Hypothalamus (tissue), 51 donors: ENCODE data around the gene PRKCB.
"Not testable (repeated sequence)": the region's sequence is repeated elsewhere in the genome, so short reads cannot be mapped to it uniquely, and the experiment has no call there.

Experiments used
- DNase-seq, 51 donors: peaks; one replicate each; lab custom pipeline; 2025; lab: John Stamatoyannopoulos, UW

The PRKCB gene

DNA sequence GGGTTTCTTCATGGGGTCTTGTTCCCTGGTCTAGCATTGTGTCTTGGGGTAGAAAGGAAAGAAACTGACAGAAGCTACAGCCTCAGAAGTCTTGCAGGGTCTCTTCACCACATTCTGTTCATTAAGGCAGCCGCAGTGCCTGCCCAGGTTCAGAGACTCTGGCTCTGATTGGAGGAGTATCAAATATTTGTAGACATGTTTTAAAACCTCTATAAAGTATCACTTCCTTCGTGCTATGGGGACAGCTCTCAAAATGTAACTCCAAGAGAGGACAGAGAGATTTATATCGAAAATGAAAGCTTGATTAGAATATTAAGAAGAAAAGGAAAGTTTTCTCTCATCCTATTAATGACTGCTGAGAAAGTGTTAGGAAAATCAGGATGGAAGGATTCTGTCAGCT, 313.3 kb downstream of the PRKCB start:
- no peak for DNase-seq

DNA sequence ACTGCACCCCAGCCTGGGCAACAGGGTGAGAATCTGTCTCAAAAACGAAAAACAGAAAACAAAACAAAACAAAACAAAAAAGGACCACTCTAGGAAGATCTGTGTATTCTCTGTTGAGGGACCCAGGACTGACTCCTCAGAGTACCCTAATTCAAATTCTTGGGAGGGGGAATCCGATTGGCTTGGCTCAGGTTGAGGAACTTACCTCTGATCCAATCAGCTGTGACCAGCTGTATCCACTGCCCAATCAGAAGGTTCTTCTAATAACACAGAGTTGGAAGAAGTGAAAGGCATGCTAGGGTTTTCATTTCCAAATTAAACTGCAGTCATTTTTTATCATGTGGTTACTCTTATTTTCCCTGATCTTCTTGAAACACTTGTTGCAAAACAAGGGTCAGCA, 314.5 kb downstream of the PRKCB start:
- no peak for DNase-seq

DNA sequence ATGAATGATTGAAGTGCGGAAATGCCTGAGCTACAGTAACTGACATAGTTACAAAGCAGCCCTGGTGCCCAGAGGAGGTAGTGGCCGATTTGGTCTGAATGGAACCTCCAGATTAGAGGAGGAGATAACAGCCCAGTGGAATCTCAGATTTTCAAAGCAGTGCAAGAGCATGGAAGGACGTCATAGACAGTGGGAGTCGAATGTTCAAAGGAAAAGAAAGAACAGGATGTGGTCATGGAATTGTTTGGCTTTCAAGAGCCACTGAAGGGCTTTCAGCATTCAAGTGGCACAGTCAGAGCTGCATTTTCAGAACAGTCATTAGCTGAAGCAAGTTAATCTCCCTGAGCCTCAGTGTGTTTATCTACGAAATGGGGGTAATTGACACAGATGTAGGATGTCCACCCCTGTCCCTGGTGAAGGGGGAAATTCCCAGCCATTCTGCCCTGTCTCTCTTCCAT, 315.7 kb downstream of the PRKCB start:
- no peak for DNase-seq

GRCh38 chr16:24152048-24152447, 316.3 kb downstream of the PRKCB start:
- DNase-seq: not testable (repeated sequence)

DNA sequence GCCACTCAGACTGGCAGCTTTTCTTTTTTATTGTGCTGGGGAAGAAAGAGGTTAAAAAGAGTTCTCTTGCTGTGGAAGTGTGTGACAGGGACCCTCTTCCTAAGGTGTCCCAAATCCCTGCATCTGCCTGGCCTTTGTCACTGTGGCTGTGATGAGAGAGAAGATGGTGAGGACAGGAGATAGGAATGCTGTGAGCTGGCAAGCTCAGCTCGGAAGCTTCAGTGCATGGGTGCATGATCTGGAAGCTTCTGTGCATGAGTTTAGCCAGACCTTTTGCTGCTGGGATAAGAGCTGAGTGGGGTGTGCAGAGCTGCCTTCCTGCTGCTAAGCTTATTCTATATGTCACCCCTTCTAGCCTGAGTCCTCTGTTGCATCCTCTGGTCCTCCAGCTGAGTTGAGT, 317.0 kb downstream of the PRKCB start:
- DNase-seq: no peak

GRCh38 chr16:24156777-24157176, 321.0 kb downstream of the PRKCB start:
- no peak for DNase-seq

GRCh38 chr16:24163935-24164334, 328.2 kb downstream of the PRKCB start:
- no peak for DNase-seq

DNA sequence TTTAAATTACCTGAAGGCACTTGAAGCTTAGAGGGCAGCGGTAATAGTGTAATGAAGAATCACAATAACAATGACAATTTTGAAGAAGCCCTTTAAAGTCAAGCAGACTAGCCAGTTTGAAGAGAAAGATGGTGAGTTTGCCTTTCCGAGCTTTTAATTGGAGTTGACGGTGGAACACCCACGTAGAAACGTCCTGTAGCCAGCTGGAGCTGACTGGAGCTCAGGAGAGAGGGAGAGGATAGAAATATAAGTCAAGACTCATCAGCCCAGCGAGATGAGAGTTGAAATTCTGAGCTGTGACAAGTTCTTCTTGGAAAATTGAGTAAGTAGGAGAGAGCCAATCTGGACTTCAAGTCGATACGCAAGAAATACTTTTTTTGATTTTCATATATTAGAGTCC, 328.6 kb downstream of the PRKCB start:
- DNase-seq: no peak

DNA sequence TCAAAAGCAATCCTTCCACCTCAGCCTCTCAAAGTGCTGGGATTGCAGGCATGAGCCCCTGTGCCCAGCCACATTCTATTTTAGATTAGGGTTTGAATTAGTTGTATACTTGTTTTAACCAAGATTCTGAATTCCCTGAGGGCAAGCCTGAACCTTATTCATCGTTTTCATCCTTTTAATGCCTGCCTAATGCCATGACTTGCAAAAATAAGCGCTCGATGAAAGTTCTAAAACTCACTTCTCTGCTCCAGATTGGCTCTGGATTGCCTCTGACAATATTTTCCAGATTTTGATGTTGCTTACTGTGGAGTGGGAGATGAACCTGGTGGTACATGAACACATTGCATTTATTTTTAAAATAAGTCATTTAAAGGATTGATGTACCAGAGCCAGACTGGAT, 329.5 kb downstream of the PRKCB start:
- no peak for DNase-seq

GRCh38 chr16:24166661-24167528, 331.1 kb downstream of the PRKCB start:
- DNase-seq: no peak

GRCh38 chr16:24168856-24169255, 333.1 kb downstream of the PRKCB start:
- DNase-seq: no peak

DNA sequence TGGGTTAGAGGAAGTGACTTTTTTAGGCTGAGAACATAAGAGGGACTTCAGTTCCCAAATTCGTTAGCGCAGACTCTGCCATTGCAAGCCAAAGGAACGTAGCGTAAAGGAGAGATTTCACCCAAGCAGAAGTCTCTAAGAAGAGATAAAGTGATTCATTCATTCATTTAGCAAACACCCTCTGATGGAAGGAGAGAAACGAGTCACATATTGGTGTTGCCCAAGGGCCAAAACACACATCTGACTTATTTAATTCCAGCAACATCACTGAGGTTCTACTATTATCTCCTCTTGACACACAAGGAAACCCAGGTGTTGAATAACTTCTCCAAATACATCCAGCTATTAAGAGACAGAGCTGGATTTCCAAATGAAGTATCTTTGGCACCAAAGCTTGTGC, 334.6 kb downstream of the PRKCB start:
- DNase-seq: no peak

GRCh38 chr16:24174504-24174903, 338.7 kb downstream of the PRKCB start:
- peak in 2 of 51 donors; percentile 4 to 36 for DNase-seq

DNA sequence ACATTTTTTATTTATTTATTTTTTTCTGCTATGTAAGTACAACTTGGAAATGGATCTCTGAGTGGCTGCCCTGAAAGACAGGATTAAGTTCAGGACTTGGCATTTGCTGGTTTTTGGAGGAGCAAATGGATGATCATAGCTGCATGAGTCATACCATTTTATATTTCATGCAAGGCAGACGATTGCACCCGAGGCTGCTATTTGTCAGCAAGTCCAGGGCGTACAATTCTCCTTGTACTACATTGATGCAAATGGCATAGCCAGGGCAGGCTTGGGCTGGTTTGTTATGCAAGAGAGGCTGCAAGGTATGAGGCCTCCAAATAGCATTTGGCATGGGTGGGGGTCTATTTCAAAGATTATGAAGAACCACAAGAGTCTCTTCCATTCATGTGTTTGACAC, 339.2 kb downstream of the PRKCB start:
- DNase-seq: peak in 1 of 51 donors; percentile 5

GRCh38 chr16:24178496-24178895, 342.7 kb downstream of the PRKCB start:
- no peak for DNase-seq

DNA sequence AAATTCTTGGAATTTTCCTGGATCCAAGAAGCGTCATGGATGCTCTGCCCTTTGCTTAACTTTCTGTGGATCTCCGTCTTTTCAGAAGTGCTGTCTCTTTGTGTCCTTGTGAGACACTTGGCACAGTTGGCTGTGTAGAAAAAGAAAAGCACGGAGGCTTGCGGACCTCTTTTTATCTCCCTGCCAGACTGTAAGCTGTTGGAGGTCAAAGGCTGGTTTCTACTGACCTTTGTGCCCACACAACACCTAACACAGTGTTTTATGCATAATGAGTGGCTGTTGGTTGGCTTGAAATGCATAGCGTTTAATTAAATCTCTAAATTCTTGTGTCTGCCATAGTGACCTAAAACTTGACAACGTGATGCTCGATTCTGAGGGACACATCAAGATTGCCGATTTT, 344.7 kb downstream of the PRKCB start:
- no peak for DNase-seq

GRCh38 chr16:24188021-24188542, 352.3 kb downstream of the PRKCB start:
- DNase-seq: no peak

- DNase-seq: no peak
Measured at GRCh38 chr16:24188751-24189318, 353.1 kb downstream of the PRKCB start.

DNA sequence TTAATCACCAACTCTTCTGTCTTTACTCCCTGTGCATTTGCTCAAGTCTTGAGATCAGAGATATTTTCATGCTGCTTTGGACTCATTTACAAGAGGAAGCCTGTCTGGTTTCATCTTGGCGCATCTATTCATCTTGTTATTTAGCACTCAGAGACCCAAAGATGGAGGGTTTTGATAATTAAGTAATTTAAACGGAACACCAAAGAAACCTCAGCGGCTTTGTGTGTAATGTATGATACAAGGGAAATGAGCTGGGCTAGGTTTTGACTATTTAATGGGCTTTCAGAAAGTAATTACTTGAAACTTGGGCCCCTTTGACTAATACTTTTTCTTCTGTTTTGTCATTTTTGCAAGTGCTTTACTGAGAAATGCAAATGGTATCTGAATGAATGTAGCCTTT, 354.2 kb downstream of the PRKCB start:
- DNase-seq: no peak

DNA sequence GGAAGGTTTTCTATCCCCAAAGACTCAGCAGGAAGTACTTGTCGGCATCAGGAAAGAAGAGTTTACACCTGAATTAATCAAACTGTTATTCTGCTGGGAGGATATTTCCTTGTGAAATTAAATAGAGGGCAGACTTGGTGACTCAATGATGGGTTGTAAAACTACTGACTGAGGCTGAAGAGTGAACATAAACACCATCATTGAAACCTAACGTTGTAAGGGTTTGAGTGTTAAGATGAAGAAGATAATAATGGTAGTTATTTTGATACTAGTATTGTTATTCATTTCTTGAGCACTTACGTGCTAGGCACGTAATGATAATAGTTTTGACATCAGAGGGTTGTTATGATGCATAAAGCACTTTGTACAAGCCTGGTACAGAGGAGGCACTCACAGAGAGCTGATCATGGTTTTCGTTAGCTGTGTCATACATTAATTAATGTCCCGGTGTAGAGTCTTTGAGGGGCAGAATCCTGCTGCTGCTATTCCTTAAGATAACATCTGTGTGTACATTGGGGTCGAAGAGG, 356.2 kb downstream of the PRKCB start:
- DNase-seq: no peak

- DNase-seq: peak in 2 of 51 donors; percentile 6 to 46
Measured at GRCh38 chr16:24195221-24195620, 359.4 kb downstream of the PRKCB start.
